Adrenal gland (tissue), 12 donors: ENCODE results near the gene ACTL9. TPM values are rescaled to one million over a fixed set of nuclear protein-coding genes. Genes with fewer than 3 reads are reported as not detected.

ENCODE experiments used
- DNase-seq, 7 donors: peaks; one replicate each; pipeline ENCODE4 v3.0.0-alpha.2; 2019 to 2020
- H3K27ac ChIP-seq, 5 donors: fragments of 200-600 bp; sonication (generic) in 4 of 5; 1 replicate in 3 of 5; 2 replicates in 2 of 5; pipeline versions ENCODE4 v1.5.1 to v1.8.0; 2016 to 2020; ENCODE audit warnings: mild to moderate bottlenecking in 1 of 5
- H3K27me3 ChIP-seq: fragments of 200-600 bp; 2 replicates; pipeline ENCODE4 v1.8.0; 2021
- H3K36me3 ChIP-seq, 2 donors: fragments of 200-600 bp; replicated peaks in 1 of 2; 1 replicate in 1 of 2; 2 replicates in 1 of 2; pipeline versions ENCODE4 v1.5.1 to v1.8.0; 2018 to 2022
- H3K4me1 ChIP-seq, 2 donors: fragments of 200-600 bp; replicated peaks in 1 of 2; 1 replicate in 1 of 2; 2 replicates in 1 of 2; pipeline versions ENCODE4 v1.5.1 to v1.8.0; 2018 to 2021
- H3K4me3 ChIP-seq, 4 donors: fragments of 200-600 bp; sonication (generic) in 3 of 4; one replicate each; pipeline ENCODE4 v1.5.1; 2016 to 2018
- H3K9me3 ChIP-seq, 3 donors: fragments of 200-600 bp; sonication (generic) in 1 of 3; replicated peaks in 1 of 3; 1 replicate in 2 of 3; 2 replicates in 1 of 3; pipeline versions ENCODE4 v1.5.1 to v1.8.0; 2016 to 2021
- CTCF ChIP-seq, 6 experiments: fragments of 450-650 bp in 4 of 6; fragments of 200-600 bp in 2 of 6; sonication (generic) in 1 of 6; IDR thresholded peaks; 1 replicate in 5 of 6; 2 replicates in 1 of 6; pipeline versions ENCODE4 v1.5.1 to v1.8.0; 2016 to 2021; ENCODE audit warnings: antibody characterized with exemption in 6 of 6, mild to moderate bottlenecking in 2 of 6, moderate library complexity in 1 of 6
- POLR2A ChIP-seq, 2 donors: fragments of 450-650 bp; IDR thresholded peaks; one replicate each; pipeline ENCODE4 v1.6.1; 2017; ENCODE audit warnings: antibody characterized with exemption in 2 of 2, mild to moderate bottlenecking in 2 of 2, moderate library complexity in 1 of 2
- WGBS, 4 donors: extraction: QIAGEN DNeasy Blood & Tissue Kit in 2 of 4; methylation state at CpG; one replicate each; pipeline versions ENCODE4 v1.1.5 to v1.1.7; 2013 to 2017; 5-methylcytosine and 5-hydroxymethylcytosine counted together
- intact Hi-C, 2 donors: fragments of 100-400 bp; cut with DNase I; formaldehyde crosslinking; loops; one replicate each; pipeline versions ENCODE4 v1.14.1 to v1.15.0; 2022 to 2023
- polyA plus RNA-seq, 3 donors: library from polyadenylated mRNA; stranded (reverse); fragments of 200-250 nt in 2 of 3; fragments of 350-450 nt in 1 of 3; fragmentation: Illumina TruSeq in 1 of 3; extraction: RNeasy Lipid Tissue Mini Kit (QIAGEN cat#74804) in 1 of 3; gene quantifications; one replicate each; pipeline ENCODE4 v1.2.3, GENCODE V29; 2013 to 2014
- total RNA-seq, 9 donors: library from RNA; depleted of rRNA in 4 of 9; stranded (reverse); fragments of >200 nt in 4 of 9; fragments of 120-200 nt in 1 of 9; fragmentation: NEBNext Ultra II Directional in 1 of 9; extraction: Animal tissue kit (Norgen Biotek cat#: 25700) in 1 of 9; gene quantifications; one replicate each; pipeline versions ENCODE4 v1.1.0 to v1.2.4, GENCODE V29; 2013 to 2023
- donor health status: healthy with polysubstance abuse.
- donor health status: Bipolar disorder and iron deficiency.
- donor health status: DM: yes; HTN: yes; CAD: no.
- donor health status: DM: no; HTN: no; CAD: no.
- donor health status: DM: no; HTN: no; CAD: no.
- donor health status: DM: yes; HTN: yes; CAD: no.

Gene ACTL9
- total and polyA plus RNA-seq, 12 donors = not detected

GRCh38 chr19:8662263-8662662 is 36.3 kb downstream of the ACTL9 start:
- Histone ChIP-seq H3K4me3 (no peak overlapping the region), H3K27me3 (no peaks in the 10 kb centered on the region), H3K36me3 (no peaks in the 10 kb centered on the region), H3K4me1 (no peaks in the 10 kb centered on the region), H3K27ac (no peak overlapping the region), H3K9me3 (no peaks in the 10 kb centered on the region)
- intact Hi-C loops = no loop called here
- DNase-seq = no peak
- WGBS, 4 donors = 69 to 80% (median 75%) methylated on average over 4 of the region's 4 CpGs
- no peak for TF ChIP-seq CTCF (IDR thresholded peaks at IDR 0.05)
- TF ChIP-seq POLR2A (IDR thresholded peaks at IDR 0.05) = no peak

GRCh38 chr19:8659905-8660304 is 38.7 kb downstream of the ACTL9 start:
- Histone ChIP-seq H3K4me3 (no peak overlapping the region), H3K27me3 (peaks cover 5% of the 10 kb centered on the region), H3K4me1 (no peaks in the 10 kb centered on the region), H3K27ac (no peak overlapping the region), H3K9me3 (no peaks in the 10 kb centered on the region), H3K36me3 (no peaks in the 10 kb centered on the region)
- TF ChIP-seq CTCF (IDR thresholded peaks at IDR 0.05) = no peak
- TF ChIP-seq POLR2A (IDR thresholded peaks at IDR 0.05) = no peak
- whole genome bisulfite sequencing, 4 donors = 65 to 74% (median 66%) methylated on average over 3 to 7 of the region's 7 CpGs
- no peak for DNase-seq
- intact Hi-C loops = loop anchor here in 1 of 2 donors (5.0 to 10.0 kb wide), 2 partner anchors 37 to 415 kb away; partner anchors contain the start of gene ACTL9

GRCh38 chr19:8657869-8658268 is 40.7 kb downstream of the ACTL9 start:
- Histone ChIP-seq H3K9me3 (no peaks in the 10 kb centered on the region), H3K27ac (no peak overlapping the region), H3K27me3 (peaks cover 5% of the 10 kb centered on the region), H3K36me3 (no peaks in the 10 kb centered on the region), H3K4me3 (no peak overlapping the region), H3K4me1 (no peaks in the 10 kb centered on the region)
- intact Hi-C loops = loop anchor here (2.0 to 10.0 kb wide), 3 partner anchors 39 to 423 kb away; partner anchors contain the start of gene ACTL9 (in 1 of the 2)
- 61 to 79% (median 70%) methylated on average over 5 of the region's 5 CpGs for WGBS, 4 donors
- no peak for DNase-seq
- TF ChIP-seq CTCF (IDR thresholded peaks at IDR 0.05) (no peak), POLR2A (IDR thresholded peaks at IDR 0.05) (no peak)

- peaks cover 5% of the 10 kb centered on the region for H3K27me3 ChIP-seq
- H3K4me1 ChIP-seq = no peaks in the 10 kb centered on the region
- 55 to 86% (median 59%) methylated on average over 2 to 12 of the region's 12 CpGs for WGBS, 4 donors
- H3K36me3 ChIP-seq = no peaks in the 10 kb centered on the region
- no peak for DNase-seq
- H3K4me3 ChIP-seq = no peak overlapping the region
- no peaks in the 10 kb centered on the region for H3K9me3 ChIP-seq
- TF ChIP-seq CTCF (IDR thresholded peaks at IDR 0.05) (no peak), POLR2A (IDR thresholded peaks at IDR 0.05) (no peak)
- no peak overlapping the region for H3K27ac ChIP-seq
- intact Hi-C loops = loop anchor here in 1 of 2 donors (5.0 to 10.0 kb wide), 2 partner anchors 42 to 419 kb away; partner anchors contain the start of gene ACTL9
These were observed 43.3 kb downstream of the ACTL9 start for GRCh38 chr19:8655340-8655709.
